Activated CD8-positive, alpha-beta memory T cell treated with anti-CD3 and anti-CD28 coated beads for 48 hours (primary cell): ENCODE results near the gene TRIM44.
"Not testable (repeated sequence)": the region's sequence is repeated elsewhere in the genome, so short reads cannot be mapped to it uniquely, and the experiment has no call there.

Experiments used
- DNase-seq, 3 experiments: peaks; one replicate each; pipeline ENCODE4 v3.0.0-alpha.2; 2020; ENCODE audit warnings: low read depth in 2 of 3, low spot score in 2 of 3

Gene TRIM44

GRCh38 chr11:35850191-35850590, 187.6 kb downstream of the TRIM44 start:
- no peak for DNase-seq

- no peak for DNase-seq
Observed at GRCh38 chr11:35851342-35851741, 188.8 kb downstream of the TRIM44 start.

- DNase-seq = no peak
Observed at GRCh38 chr11:35852056-35852455, 189.5 kb downstream of the TRIM44 start.

- DNase-seq = no peak
Observed at GRCh38 chr11:35853971-35854370, 191.4 kb downstream of the TRIM44 start.

GRCh38 chr11:35855671-35856070, 193.1 kb downstream of the TRIM44 start:
- DNase-seq = no peak

- no peak for DNase-seq
Observed at GRCh38 chr11:35856259-35856658, 193.7 kb downstream of the TRIM44 start.

- DNase-seq = no peak
Observed at GRCh38 chr11:35856756-35857155, 194.2 kb downstream of the TRIM44 start.

- no peak for DNase-seq
Observed at GRCh38 chr11:35857922-35858321, 195.3 kb downstream of the TRIM44 start.

- no peak for DNase-seq
Observed at GRCh38 chr11:35859301-35859700, 196.7 kb downstream of the TRIM44 start.

GRCh38 chr11:35860194-35860593, 197.6 kb downstream of the TRIM44 start:
- not testable (repeated sequence) for DNase-seq

GRCh38 chr11:35861191-35861590, 198.6 kb downstream of the TRIM44 start:
- DNase-seq = no peak

- no peak for DNase-seq
Observed at GRCh38 chr11:35862666-35863065, 200.1 kb downstream of the TRIM44 start.

- DNase-seq = no peak
Observed at GRCh38 chr11:35864131-35864530, 201.6 kb downstream of the TRIM44 start.

GRCh38 chr11:35866601-35867000, 204.0 kb downstream of the TRIM44 start:
- DNase-seq = no peak
